ENCODE measurements around the gene TNNT1.

- TF ChIP-seq CTCF (IDR thresholded peaks at IDR 0.05; ENCODE audit: low read length) (peak; percentile 44), EZH2 (optimal IDR thresholded peaks at IDR 0.05; ENCODE audit: low read depth, low read length) (no peak), EZH2phosphoT487 (IDR thresholded peaks at IDR 0.05; ENCODE audit: low read length) (no peak)
Measured at GRCh38 chr19:55165952-55166529, 17.0 kb upstream of the TNNT1 start.
